Effector CD4-positive, alpha-beta T cell (primary cell): ENCODE data around the gene TH.
"Not testable (repeated sequence)": the region's sequence is repeated elsewhere in the genome, so short reads cannot be mapped to it uniquely, and the experiment has no call there.

ENCODE experiments used
- DNase-seq: peaks from one replicate; pipeline ENCODE4 v3.0.0-alpha.2; 2020

Gene TH

DNA sequence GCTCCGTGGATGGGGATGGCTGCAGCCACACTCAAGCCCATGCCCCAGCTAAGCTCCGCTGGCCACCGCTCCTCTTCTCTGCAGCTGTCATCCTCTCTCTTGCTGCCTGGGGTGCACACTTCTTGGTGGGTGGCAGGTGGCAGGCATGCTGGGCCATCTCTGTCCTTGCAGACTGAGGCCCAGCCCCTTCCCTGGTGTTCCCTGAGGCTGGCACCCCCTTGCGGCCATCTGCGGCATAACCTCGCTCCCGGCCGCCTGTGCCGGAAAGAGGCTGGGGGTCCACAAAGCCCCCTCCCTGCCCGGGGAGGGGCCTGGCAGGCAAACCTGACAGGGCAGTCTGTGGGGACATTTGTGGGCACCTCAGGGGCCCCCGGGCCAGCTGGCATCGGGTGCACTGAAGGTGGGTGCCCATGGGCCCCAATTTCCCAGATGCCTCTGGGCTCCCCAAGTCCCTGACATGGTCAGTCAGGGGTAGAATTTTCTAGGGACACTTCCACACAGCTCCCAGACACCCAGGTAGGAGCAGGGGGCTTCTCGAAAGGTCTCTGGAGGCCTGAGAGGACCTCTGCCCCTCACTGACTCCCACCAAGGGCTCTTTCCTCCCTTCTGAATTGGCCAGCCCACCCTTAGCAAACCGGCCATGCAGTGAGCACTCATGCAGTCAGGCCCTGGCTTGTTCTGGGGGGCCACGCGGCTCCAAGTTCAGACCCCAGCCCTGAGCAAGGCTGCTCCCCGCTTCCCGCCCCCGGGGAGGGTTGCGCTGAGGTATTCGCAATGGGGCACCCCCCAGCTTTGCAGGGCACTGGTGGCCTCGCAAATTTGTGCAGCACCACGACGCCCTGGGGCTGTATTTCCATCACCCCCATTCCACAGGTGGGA, 23.5 kb upstream of the TH start:
- peak; percentile 22 for DNase-seq

DNA sequence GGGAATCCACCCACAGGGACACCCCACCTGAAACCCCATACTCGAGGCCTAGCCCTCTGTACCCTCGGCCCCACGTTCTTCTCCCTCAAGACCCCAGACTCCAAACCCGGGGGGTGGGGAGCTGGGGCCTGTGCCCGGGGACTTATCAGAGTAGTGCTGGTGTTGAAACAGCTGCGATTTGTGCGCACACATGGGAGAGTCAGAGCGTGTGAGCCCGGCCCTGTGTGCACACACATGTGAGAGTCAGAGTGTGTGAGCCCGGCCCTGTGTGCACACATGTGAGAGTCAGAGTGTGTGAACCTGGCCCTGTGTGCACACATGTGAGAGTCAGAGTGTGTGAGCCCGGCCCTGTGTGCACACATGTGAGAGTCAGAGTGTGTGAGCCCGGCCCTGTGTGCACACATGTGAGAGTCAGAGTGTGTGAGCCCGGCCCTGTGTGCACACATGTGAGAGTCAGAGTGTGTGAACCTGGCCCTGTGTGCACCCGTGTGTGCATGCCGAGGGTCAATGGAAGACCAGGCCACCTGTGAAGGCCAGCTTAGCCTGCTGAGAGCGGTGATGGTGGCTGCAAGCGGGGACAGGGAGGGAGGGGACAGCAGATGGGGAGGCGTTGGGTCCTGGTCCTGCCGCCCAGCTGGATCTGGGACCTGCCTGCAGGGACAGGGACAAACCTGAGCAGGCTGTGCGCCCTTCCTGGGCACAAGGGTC, 22.4 kb upstream of the TH start:
- not testable (repeated sequence) for DNase-seq

DNA sequence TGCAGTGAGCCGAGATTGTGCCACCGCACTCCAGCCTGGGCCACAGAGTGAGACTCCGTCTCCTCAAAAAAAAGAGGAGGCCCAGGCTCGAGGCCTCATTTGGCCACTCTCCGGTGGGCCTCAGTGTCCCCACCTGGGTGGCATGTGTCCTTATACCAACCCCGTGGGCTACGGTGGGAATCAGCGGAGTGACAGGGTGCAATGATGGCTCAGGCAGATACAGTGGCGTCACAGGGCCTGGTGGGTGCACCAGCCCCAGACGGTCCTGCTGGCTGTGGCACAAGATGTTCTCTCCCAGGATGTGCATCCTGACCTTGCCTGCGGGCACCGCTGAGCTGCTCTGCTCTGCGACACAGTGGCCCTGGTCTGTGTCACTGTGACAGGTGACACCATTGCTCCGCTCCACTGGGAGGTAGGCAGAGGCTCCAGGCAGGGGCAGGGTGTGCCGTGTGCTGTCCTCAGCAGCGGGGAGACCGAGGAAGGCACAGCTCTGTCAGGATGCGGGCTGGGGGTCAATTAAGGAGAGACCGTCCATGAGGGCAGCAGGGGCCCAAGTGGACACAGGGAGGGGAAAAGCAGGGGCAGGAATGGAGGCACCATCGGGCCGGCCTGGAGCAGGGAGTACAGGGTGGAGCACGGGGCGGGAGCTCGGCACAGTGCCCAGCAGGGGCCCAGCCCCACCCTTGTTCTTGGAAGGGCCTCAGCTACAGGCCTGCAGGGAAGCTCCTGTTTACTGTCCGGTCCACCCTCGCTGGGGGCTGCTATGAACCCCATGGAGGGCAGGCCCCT, 21.7 kb upstream of the TH start:
- no peak for DNase-seq

DNA sequence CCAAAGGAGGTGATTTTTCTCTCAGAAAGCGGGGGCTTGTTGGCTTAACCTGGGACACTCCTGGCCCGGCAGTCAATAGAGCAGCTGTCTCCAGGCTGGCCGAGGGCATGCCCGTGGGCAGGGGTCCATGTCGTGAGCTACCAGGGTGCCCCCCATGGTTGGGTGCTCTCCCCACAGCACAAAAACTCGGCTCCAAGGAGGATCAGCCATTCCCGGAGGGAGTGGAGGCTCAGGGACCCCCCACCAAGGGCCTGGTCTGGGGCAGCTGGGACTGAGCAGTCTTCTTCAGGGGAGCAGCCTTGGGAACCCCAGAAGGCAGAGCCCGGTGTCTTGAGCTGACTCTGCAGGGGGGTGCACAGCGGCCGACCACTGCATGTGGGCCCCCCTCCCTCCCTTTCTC, 20.8 kb upstream of the TH start:
- DNase-seq, result no peak

DNA sequence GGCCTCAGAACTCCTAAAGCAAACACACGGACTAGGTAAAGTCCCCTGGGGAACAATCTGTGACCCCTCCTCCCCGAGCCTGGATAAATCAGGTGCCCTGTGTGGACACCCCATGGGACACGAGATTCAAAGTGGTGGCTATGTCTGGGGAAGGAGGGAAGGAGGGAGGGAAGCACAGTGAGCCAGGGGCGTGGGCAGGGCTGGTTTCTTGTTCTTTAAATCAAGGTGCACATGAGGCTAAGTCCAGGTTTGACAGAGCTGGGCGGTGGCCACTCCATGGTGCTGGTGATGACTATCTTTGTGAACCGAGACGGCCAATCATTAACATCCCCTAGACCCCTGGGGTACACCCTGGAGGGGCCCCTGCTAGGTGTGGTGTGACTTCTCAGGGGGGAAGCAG, 20.3 kb upstream of the TH start:
- no peak for DNase-seq

DNA sequence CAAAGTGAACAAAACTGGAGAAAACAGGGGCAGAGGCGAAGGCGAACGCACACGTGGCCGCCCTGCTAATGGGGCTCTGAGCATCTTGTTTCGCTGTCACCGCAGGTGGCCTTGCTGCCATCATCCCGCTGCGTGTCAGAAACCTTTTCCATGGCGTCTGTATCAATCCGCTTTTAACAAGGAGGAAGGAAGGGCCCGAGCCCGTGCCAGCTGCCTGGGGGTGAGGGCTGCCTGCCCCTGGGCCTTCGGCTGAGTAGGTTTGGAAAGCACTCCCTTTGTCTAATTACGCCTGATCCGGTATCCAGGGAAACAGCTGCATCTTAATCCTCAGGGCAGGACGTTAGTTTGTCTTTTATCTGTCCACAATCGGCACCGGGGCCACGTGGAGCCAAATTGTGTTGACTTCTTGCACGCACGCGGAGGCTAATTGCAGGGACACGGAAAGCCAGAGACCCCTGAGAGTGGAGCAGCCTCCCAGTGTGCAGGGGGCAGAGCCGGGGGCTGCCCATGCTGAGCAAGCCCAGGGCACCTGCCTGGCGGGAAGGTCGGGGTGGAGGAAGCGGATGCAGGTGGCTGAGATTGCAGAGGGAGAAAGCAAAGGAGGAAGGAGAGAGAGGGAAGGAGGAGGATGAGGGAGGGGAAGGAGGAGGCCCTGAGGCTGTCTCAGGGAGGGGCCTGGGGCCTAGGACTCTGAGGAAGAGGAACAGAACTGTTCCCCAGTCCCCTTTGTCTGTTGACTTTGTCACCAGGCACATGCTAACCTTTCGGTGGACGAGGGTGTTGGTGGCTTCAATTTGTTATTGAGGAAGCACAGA, 19.2 kb upstream of the TH start:
- DNase-seq, result no peak

DNA sequence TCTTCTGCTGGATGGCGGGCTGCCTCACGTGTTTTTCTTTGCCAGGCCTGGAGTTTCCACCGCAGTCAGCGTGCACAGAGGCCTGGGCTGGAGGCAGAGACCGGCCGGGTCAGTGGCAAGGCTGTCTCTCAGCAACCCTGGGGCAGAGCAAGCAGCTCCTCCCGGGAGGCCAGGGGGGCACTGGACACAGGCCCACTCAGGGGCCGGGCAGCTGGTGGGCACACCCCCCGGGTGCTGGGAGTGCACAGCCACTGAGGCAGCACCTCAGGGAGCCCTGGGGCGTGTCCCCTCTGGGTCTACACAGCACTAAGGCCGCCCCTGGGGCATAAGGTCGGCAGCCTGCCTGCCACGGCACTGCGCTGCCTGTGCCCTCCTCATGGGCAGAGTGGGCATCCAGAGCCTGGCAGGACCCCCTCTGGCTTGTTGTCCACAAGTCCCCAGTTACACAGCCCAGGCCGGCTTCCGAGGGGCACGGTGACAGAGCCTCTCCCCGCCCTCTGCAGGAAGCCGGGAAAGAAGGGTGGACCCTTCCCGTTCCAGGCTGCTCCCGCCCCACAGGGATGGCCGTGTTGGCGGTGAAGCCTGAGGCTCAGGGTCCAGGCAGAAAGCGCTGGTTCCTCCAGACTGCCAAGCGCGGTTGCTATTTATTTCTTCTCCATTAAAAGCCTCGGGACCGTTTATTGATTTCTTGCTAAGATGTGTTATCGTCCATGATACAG, 18.5 kb upstream of the TH start:
- DNase-seq, result no peak

DNA sequence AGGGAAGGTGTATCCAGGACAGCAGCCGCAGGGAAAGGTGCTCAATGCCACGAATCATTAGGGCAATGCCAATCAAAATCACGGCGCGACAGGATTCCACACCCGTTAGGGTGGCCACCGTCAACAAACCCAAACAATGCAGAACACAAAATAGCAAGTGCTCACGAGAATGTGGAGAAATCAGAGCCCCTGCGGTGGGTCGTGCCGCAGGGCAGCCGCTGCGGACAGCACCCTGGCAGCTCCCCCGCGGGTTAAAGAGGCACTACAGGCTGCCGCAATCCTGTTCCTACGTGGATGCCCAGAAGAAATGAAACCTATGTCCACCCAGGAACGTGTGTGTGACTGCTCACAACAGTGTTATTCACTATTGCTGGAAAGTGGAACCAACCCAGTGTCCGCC, 17.1 kb upstream of the TH start:
- DNase-seq, result no peak

DNA sequence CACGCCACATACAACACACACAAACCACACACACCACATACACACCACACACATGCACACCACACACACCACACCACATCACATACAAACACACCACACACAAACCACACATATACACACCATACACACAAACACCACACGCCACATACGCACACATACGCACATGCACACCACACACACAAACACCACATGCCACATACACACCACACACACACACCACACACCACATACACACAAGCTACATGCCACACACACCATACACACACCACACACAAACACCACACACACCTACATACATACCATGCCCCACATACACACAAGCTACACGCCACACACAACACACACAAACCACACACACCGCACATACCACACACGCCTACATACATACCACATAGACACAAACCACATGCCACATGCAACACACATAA, 15.7 kb upstream of the TH start:
- DNase-seq, result no peak

DNA sequence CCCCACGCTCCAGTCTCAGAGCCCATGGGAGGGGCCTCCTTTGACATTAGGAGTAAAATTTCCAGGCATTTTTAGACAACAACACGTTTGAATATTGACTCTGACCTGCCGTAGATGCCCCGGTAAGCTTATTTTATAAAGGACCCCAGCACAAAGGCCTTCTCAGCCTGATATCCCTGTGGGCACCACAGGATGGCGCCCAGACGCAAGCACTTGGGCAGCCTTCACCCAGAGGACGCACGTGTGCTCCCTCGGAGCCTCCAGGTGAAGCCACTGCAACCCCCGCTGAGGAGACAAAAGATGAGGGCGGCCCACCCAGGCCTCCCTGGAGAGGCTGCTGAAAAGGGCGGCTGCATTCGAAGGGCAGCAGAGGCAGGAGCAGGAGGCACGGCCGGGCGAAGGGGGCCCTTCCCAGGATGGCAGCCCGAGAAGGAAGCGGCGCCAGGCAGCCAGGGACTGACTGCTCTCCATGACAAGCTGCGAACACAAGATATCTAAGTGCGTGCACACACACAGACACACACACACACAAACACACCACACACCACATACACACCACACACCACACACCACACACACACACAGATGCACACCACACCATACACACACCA, 15.2 kb upstream of the TH start:
- peak; percentile 16 for DNase-seq

DNA sequence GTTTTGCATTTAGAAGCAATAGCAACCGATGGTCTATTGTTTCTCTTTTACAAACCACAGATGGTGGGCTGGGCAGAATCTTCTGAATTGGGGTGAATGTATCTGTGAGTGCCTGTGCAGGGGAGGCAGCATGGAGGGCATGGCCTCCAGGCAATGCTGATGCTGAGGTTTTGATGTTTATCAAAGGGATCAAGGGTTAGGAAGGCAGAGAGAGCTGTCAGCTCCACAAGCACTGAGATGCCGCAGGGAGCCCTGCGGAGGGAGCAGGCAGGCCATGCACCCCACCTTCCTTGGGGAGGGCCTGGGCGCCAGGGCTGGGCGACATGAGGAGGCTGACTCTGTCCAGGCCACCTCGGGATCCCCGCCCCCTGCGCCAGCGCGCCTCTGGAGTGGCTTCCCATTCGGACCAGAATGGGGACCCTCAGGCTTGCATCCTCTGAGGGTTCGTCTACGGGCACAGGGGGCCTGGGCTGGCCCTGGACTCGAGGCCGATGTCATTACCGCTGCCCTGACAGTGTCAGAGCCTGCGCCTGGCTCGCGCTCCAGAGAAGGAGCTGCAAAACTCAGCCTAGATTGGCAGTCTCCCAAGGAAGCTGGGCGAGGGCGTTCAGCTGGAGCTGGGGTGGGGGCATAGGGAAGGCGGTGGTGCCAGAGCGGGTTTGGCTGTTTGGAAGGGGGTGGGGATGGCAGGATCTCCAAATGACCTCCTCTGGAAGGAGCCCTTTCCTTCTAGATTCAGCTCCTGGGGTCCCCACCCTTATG, 13.9 kb upstream of the TH start:
- DNase-seq, result no peak

DNA sequence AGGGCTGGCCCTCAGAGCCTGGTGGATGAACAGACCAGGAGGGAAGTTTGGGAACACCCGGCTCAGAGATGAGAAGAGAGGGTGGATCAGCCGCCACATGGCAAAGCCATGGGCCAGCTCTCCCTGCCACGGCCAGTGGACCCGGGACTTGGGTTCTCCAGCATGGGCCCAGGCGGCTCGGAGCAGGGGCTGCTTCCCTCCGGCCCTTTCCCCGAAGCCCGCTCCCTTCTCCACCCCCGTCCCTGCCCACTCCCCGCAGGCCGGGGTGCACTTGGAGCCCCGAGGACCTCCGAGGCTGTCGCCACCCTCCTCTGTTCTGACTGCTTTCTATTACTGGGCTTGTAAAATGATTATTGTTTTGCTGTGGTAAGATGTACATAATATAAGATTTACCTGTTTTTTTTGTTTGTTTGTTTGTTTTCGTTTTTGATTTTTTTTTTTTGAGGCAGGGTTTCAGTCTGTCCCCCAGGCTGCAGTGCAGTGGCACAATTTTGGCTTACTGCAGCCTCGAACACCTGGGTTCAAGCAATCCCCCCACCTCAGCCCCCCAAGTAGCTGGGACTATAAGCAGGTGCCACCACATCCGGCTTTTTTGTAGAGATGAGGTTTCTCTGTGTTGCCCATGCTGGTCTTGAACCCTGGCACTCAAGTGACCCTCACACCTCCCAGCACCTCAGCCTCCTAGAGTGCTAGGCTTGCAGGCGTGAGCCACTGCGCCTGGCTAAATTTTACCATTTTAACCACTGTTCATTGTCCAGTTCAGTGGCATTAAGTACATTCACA, 11.3 kb upstream of the TH start:
- no peak for DNase-seq

DNA sequence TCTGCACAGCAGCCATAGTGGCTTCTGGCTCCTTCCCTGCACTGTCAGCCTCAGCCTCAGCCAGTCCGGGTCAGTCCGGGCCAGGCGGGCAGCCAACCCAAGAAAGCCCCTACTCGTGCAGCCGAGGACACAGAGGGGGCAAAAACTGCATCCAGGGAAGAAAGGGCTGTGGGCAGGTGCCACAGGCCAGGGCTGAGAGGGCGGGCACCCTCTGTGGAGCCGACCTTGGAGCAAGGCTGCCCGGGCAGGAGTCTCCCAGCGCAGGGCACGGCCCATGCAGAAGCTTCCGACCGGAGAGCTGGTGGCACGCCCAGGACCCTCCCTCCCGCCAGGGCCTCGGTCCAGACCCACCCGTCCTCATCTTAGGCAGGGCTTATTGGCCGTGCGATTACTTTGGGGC, 10.5 kb upstream of the TH start:
- no peak for DNase-seq

DNA sequence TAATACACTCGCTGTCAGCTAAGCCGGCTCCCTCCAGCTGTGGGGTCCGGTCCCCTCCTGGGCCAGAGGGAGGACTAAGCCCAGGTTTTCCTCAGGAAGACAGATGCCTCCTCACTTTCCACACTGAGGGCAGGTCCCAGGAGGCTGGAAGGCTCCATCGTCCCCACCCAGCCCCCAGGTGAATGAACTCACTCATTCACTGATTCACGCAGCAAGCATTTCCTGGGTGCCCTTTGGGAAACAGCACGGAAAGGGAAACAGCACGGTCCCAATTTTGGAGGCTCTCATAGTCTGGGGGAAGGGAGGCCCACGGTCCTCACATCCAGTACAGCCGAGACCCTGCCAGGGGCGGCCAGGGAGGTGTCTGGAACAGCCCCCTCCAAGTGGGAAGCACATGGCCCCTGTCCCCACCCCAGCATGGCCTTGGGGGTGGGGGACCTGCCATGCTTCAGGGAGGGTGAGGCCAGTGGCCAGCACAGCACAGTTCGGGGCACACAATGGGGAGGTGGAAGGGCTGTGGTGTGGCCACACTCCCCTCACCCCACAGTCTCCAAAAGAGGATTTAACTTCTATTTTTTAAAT, 9.3 kb upstream of the TH start:
- DNase-seq, result no peak

DNA sequence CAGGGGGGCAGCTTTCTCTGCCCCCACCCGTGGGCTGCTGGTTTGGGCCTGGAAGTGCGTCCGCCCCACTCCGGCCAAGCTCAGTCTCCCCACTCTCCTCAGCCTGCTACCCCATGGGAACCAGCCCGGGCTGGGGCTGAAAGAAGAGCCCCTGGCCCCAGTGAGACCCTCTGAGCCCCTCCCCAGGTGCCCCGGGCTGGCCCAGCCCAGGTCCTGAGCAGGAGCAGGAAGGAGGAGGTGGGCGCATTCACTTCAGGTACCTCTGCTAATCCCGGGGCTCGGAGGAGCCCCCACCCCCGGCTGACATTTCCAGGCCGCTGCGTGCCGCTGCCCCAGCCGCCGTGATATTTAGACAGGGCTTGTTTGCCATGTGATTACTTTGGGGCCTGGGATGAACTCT, 8.7 kb upstream of the TH start:
- no peak for DNase-seq

DNA sequence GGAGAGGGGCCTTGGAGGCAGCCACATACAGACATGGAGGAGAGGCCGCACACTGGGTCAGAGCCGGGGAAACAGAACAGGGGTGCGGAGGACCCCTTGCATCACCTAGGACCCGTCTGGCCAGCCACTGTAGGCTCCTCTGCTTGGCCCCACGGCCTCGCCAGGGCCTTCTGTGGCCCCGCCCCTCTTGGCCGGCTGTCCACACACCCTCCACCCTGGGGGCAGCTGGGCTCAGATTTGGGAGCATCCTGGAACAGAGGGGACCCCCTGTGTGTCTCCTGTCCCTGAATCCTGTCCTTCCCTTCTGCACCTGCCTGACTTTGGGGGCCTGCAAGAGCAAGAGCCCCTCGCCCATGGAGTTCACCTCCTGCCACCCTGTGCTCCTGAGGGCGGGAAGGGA, 7.9 kb upstream of the TH start:
- DNase-seq, result no peak

DNA sequence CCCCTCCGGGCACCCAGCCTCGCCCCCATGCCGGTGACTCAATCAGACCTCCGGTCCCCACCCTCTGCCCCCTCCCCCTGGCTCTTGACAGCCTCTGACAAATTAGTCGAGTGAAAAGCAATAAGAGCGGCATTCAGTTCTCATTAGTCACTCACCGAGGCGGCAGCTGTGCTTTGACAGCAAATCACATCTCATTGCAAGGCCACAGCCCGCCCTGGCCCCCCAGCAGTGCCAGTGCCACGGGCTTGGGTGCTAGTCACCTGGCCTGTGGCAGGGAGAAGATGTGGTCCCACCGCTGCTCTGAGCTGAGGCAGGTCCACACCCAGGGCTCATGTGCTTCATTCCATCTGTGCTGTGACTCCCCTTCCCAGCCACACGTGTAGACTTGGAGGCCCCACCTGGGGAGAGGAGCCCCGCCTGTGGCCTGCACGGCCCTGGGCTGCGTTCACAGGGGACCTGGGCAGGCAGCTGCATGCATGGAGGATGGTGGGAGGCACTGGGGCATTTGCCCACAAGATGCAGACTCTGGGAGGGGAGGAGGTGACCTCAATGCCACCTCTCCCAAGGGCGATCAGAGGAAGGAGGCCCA, 7.4 kb upstream of the TH start:
- no peak for DNase-seq

DNA sequence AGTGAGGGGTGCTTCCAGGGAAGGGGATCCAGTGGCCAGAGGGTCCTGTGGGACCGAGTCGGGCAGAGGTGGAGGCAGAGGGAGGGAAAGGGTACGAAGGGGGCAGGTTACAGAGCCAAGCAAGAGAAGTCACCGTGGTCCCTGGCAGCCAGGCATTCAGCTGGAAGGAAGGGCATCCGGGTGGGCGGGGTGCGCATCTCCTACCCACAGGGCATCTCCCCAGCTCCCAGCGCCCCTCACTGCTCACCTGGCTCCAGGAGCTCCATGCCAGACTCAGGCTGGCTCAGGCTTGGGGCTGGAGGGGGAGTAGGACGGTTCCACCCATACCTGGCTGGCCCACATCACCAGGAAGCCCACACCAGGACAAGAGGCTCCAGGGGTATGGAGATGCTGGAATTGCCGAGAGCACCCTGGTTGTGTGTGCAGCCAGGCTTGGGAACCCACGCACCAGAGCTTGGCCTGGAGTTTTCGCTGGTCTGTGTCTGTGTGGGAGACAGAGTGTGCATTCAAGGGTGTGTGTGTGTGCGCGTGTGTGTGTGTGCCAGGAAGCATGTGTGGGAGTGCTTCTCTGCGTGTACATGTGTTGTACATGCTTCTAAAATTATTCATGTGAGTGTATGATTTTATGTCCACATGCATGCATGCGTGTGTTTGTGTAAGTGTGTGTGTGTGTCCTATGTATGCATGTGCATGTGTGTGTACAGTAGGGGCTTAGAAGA, 6.6 kb upstream of the TH start:
- DNase-seq, result not testable (repeated sequence)
